Activated effector memory CD4-positive, alpha-beta T cell treated with Interleukin-2 at 50 U/mL for 16 hours (primary cell): ENCODE measurements around the gene GRIK2.

Experiments used
- DNase-seq: peaks from one replicate; pipeline ENCODE4 v3.0.0-alpha.2; 2020

The GRIK2 gene

DNA sequence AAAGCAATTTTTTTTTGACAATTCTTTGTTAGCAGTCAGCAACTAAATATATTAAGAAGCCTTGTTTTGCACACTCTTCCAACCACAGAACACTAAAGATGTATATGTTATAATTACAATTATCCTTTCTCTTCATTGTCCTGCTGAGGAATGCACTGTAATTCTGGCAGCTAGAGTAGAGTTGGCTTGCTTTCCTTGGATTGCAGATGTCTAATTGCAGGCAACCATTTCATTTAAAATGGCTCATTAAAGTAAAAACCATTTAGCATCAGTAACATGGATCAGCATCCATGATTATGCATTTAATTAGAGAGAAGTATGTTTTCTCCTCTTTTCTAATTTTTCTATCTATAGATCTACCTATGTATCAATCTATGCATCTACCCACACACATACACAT, 335.4 kb downstream of the GRIK2 start:
- DNase-seq: no peak

DNA sequence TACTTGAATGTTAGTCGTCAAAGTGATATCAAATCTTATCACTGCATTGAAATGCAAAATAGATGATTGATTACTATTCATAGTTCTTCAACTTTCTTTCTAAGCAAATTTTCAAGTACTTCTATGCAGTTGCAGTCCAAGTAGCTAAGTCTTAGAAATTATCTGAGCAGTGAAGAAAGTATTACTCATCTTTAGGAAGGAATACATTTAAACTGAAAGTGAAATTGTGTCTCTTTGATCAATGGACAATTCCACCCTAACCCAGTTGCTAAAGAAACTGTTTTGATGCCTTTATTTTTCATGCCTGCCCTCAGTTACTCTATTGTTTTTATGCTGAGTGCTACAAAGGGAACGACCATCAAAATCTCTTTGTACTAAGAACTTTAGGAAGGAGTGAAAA, 337.4 kb downstream of the GRIK2 start:
- no peak for DNase-seq

DNA sequence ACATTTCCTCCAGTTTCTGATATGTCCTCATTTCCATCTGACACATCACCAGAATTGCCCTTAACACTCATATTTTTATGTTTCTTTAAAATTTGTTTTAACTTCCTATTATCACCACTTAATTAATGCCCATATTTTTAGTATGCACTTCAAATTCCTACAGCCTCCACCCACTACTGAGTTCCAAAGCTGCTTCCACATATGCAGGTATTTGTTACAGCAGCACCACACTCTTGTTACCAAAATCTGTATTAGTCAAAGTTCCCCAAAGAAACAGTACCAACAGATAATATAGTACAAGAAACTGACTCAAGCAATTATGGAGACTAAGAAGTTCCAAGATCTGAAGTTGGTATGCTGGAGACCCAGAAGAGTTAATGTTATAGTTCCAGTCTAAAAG, 340.4 kb downstream of the GRIK2 start:
- DNase-seq: no peak

DNA sequence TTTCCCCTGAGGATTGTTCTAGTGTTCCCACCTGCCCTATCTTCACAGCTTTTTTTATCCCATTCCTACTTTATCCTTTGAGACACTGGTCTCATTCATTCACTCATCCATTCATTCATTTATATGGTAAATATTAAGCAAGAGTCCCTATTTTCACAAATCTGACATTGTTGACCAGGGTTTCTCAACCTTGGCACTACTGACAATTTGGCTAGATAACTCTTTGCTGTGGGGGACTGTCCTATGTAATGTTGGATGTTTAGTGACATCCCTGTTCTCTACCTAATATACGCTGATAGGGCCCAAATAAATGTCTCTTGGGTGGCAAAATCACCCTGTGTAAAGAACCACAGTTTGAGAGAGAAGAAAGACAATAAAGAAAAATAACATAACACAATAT, 345.0 kb downstream of the GRIK2 start:
- no peak for DNase-seq

DNA sequence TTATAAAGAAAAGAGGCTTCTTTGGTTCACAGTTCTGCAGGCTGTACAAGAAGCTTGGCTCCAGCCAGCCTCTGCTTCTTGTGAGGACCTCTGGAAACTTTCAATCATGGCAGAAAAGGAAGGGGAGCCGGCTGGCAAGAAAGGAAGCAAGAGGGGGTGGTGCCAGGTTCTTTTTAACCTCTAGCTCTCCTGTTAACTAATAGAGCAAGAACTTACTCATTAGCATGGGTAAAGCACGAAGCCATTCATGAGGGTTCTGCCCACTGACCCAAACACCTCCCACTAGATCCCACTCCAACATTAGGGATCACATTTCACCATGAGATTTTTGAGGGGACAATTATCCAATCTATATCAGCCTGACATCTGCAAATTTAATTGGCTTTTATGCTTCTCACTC, 347.1 kb downstream of the GRIK2 start:
- no peak for DNase-seq

DNA sequence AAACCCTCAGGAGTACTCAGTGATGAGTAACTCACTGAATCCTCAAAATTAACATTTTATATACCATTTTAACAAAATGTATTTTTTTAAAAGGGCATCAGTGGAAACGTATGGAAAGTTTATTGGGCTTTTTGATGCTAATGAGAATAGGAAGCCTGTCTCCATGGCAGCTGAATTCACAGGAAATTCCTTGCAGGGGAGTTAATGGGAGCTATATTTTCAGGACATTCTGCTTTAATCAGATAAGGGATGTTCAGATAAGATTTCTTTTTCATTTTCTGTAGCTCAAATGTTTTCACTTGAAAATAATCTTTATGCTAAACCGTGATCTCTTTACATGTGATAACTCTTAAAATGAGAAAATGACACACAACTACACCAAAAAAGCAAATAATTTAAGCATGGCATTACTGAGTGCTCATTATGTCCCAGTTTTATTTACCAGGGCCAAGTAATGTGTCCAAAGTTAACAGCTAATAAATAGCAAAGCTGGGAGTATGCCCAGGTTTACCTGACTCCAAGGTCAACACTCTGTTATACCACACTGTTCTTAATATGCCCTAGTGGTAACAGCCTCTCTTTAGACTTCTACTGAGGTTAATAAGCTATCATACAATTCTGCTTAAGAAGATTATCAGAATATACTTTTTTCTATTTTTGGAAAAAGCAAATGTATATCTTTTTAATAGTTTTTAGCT, 348.1 kb downstream of the GRIK2 start:
- DNase-seq: no peak

DNA sequence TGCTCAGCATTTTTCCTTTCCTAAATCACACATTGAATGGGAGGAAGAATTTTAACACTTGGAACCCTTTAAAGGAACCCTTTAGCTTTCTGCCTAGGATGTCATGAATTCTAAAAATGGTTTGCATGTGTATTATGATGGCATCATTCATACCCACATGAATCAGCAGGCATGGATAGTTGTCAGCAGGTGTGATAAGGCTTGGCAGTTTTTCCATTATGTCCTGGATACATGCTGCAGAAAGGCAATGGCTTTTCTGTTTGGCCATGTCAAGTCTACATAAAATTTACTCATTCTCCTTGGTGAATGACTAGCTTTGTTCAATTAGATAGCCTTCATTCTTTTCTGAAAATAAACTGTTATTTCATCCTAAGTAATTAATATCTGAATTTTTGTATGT, 353.7 kb downstream of the GRIK2 start:
- no peak for DNase-seq

DNA sequence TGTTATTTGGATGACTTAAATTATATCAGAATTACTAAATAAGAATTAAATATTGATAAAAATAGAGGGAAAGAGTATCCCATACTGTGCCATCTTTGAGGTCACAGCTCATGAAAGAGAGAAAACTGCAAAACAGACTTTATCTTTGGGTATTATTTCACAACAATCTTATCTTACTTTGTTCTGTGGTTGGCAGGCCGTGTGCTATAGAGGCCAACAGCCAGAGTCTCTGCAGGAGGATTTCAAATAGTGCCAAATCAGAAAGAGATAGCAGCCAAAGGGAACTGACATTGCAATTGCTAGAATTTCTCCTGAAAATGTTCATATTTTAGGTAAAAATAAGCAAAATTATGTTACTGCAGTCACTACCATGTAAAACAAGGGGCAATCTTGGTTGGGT, 354.2 kb downstream of the GRIK2 start:
- no peak for DNase-seq

DNA sequence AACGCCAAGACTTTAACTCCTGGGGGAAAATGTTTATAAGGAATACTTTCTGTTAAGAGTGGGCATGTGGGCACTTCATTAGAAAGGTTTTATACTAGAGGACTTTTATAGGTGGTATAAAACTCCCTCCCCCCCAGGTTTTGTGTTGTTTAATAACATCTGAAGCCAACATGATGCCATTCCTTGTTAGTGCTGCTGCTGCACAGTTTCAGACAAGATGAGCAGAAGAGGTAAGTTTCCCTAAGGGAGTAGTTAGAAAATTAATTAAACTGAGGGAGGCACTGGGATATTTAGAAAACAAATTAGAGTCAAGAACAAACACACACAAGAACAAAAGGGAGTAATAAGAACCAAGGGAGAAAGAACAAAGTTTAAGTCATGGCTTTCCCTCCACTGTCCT, 362.4 kb downstream of the GRIK2 start:
- no peak for DNase-seq

DNA sequence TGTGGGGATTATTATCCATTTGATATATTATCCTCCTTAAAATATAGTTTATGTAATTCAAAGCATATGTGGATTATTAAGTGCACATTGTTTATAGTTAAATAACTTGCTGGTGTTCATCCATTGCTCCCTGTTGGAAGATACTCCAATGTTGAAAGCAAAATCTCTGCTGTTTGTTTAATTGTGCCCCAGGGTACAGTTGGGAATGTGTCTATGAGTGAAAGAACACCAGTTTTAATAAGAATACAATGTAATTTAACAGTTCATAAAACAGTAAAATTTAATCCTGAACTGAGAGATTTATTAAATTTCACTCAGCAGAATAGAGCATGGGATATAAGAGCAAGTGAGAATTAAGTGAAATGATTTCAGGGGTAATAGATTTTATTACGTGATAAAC, 364.9 kb downstream of the GRIK2 start:
- no peak for DNase-seq

DNA sequence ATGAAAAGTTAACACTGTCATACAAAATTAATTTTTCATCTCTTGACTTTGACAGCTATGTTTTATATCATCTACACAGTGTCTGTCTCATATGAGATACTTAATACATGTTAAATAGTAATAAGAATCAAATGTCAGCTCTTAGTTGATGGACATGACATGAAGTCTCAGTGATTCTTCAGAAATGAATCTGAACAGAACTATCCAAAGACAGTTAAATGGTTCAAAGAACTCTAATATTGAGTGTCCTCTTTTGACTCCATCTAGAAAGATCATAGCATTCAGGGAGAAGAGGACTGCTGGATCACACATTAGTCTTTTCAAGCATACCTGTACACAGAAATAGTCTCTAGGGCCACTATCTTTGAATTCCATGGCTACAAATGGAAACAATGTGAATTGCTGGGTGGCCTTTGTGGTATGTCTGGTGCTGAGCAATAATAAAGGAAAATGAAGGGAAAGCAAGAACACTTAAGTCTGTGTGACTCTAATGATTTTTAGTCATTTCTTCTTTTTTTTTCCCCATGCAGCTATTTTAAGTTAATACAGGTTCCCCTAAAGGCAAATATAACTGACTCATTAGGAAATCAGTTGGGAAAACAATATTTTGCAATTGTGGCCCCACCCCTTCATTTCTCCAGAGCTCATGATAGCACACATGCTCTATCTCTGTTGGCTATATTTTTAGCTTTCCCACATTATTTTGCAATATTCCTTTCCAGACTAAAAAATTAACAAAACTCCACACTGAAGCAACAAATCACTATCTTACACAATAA, 367.5 kb downstream of the GRIK2 start:
- DNase-seq: no peak

DNA sequence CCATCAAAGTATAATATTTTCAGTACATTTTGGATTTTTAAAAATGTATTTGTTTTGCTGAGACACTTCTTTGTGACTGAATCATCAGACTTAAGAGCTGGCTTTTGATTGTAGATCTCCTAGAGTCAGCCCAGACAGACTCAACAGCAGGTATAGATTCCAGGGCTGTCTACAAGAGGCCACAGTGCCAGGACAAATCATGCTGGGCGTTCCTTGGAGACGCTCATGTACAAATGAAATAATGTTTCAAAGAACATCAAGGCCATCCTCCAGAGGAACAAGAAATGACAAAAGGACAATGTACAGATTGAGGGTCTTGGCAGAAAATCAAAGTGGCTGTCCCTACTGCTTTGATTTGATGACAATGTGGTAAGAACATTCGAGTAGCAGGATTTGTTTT, 369.3 kb downstream of the GRIK2 start:
- DNase-seq: no peak

DNA sequence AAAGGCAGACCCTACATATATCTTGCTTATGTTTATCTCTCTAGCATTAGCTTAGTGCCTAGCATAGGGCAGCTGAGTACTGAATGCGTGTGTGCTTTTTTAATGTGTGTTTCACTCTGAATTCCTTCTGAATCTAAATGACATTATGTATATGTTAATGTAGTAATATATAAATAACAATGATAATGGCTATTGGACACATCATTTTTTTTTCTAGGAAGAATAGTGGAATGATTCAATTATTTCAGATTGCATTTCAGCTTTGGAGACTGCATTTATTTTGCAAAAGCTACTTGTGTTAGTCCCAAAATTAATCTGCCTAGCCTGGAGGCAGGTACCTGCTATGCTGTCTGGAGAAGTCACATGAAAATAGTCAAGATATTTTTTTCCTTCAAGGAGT, 371.8 kb downstream of the GRIK2 start:
- DNase-seq: no peak

DNA sequence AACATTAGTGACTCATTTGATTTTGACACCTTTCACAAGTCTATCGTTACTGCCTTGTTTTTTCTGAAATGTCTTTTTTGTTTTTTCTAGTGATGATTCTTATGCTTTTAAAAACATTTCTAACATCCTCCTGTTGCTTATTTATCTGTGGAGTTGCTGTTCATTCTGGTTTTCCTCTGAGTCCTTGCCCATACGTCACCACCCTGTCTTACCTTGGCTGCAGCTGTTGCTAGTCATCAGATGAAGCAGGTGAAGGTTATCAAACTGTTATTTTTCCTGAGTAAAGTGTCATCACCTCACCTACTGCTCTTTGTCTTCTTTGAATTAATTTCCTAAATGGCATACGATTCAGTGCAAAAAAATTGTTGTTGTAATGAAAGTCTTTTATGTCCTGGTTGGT, 376.6 kb downstream of the GRIK2 start:
- no peak for DNase-seq

DNA sequence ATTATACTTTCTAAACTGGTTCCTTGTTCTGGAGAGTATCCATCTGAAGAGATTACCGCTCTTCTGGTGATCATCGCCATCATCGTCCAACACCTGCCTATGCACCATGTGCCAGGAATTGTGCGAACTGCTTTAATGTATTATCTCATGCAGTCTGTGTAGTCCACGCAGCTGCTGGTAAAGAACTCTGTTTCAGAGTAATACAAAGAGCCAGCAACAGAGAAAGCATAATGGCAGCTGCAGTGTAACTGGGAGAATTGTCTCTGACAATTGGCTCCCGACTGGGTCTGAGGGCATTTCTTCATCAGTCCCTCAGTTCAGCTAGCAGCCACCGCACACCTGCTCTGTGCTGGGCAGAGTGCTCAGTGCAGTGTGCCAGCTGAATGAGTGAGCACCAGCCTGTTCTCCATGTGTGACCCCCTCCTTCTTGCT, 383.4 kb downstream of the GRIK2 start:
- DNase-seq: no peak

DNA sequence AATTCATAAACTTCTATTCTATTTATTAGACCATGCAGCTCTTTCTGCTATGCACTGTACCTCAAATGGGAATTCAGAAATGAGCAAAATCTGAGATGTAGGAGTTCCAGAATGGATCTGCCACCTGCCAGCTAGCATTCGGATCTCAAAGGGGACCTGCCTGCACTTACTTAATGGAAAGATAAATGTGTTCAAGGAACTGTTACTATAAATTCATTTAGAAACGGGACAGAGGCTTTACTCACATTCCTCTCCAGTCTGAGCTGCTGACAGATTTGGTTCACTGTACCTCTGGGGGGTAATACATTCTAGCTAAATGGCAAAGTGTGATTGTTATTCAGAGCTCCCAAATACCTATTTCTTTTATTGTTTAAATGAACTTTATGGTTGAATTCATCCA, 384.1 kb downstream of the GRIK2 start:
- no peak for DNase-seq

DNA sequence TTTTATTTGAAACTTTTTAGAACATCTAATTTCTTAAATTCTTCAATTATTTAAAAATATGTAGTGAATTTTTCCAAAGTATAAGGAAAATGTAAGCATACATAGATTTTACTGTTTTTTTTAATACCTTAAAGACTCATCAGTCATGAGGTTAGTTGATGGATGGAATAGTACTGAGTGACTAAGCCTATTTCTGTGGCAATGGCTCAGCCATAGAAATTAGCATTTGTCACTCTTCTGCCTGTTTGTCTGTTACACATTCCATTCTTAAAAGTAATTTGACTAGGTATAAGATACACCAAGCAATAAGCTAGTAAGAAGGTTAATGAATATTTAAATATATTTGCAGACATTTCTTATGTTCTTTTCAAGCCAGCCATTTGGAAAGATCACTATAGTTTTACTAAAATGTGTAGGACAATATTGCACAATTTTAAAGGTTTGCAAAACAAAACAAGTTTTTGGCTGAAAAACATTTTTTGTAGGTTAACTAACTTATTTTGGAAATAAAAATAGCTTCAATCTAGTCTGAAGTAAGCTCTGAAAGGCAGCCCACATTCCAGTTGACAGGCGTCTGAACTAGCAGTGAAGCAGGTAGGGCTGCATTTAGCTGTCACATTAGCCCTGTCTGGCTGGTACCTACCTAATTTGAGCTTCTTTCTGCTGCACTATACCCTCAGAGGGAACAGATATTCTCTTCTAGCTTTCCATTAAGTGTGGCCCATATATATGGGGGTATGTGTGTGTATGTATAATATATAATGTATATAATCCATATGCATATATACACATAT, 385.7 kb downstream of the GRIK2 start:
- no peak for DNase-seq

DNA sequence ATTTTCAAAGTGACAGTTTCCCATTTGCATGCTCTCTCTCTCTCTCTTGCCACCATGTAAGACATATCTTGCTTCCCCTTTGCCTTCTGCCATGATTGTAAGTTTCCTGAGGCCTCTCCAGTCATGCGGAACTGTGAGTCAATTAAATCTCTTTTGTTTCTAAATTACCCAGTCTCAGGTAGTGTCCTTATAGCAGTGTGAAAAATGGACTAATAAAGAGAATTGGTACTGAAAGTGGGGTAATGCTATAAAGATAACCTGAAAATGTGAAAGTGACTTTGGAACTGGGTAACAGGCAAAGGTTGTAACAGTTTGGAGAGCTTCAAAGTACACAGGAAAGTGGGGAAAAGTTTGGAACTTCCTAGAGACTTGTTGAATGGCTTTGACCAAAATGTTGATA, 389.8 kb downstream of the GRIK2 start:
- DNase-seq: no peak

DNA sequence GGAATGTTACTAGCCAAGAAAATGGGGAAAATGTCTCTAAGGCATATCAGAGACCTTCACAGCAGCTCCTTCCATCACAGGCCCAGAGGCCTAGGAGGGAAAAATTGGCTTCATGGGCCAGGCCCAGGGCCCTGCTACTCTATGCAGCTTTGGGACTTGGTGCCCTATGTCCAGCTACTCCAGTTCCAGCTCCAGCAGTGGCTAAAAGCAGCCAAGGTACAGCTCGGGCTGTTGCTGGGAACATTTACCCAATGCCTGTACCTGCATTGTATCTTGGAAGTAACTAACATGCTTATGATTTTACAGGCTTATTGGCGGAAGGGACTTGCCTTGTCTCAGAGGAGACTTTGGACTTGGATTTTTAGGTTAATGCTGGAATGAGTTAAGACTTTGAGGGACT, 390.6 kb downstream of the GRIK2 start:
- DNase-seq: no peak

DNA sequence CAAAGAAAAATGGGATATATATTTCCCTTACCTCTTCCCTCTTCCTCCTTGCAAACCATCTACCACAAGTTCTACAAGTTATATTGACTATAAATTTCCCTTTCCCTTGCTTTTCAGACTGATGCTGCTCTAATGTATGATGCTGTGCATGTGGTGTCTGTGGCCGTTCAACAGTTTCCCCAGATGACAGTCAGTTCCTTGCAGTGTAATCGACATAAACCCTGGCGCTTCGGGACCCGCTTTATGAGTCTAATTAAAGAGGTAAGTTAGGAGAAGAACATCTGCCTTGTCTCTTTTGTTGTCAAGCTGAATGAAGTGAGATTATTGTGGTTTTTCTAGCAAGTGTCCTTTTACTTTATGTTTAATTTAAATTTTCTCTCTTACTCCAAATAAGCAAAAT, 406.0 kb downstream of the GRIK2 start:
- no peak for DNase-seq

DNA sequence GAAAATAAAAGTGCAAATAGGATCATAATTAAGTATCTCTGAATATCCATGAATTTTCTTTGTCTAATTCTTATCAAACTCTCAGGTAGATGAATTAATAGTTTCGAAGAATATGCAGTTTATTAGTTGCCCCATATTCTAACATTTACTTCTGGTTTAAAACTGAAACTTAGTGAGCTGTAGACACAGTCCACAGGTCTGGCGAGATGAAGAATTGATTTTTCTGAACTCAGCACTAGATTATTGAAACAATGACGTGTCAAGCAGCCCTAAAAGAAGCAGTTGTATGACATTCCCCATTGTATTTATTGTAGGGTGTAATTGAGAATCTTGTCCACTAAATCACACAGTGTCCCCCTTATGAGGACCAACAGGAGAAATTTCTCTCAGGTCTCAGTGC, 407.1 kb downstream of the GRIK2 start:
- DNase-seq: no peak

DNA sequence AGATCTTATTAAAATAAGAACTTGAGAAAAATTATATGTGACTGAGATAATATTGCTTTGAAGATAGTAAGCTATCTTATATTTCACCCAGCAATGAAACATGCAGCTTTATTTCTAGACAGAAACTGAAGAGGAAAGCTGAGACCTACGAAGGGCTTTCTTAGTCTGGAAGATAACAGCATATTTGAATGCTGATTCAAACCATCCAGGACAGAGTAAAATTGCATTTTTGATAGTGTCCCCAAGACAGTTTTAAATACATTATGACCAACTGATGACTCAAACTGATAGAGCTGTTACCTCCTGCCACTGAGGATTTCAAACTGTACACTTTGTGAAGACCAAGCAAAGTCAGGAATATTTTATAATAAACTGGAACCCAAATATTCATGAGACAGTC, 409.6 kb downstream of the GRIK2 start:
- DNase-seq: no peak

DNA sequence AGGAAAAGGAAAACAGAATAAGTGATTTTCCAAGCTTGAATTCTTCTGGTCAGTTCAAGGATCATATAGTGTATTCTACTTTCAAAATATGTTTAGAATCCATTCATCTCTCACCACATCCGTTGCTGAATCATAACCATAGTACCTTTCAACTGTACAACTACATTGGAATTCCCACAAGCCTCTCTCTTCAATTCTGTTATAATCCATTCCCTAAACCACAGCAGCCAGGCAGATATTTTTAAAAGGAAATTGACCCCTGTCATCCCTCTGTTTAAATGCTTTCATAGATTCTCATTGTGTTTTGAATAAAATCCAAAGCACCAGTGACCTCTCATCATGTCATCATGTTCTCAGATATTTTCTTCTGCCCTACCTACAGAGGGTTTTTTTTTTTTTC, 412.7 kb downstream of the GRIK2 start:
- DNase-seq: no peak

DNA sequence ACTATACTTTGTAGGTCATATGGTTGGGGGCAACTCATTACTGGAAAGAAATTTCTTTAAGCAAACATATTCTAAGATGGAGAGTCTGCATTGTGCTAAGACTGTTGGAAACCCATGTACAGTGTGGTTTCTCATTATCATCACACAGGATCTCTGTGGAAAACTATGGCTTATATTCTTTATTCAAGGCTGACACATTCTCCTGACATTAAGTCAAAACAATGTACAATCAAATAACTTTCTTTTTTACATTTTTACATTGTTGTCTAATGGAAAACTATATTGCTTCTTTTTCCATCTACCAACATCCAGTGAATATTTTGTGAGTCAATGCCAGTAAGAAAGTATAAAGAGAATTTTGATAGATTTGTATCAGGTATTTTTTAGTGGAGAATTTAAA, 417.6 kb downstream of the GRIK2 start:
- no peak for DNase-seq
